H4 (cell line): ENCODE data around the gene SLAMF1. TPM values are rescaled to one million over a fixed set of nuclear protein-coding genes. Genes with fewer than 3 reads are reported as not detected.
A peak's percentile ranks its signal among the peaks of the same experiment; 100 is the strongest.

ENCODE experiments used
- DNase-seq: peaks from one replicate; pipeline ENCODE4 v3.0.0-alpha.2; 2015; ENCODE audit warnings: low spot score
- total RNA-seq: library from RNA; depleted of rRNA; stranded (reverse); fragments of >200 nt; shearing (Covaris generic); gene quantifications from 2 replicates; pipeline ENCODE4 v1.2.3, GENCODE V29; 2014

Gene SLAMF1
- total RNA-seq, 1 experiment from 2014 or later: not detected

GRCh38 chr1:160665330-160666078 is 18.7 kb upstream of the SLAMF1 start:
- DNase-seq: no peak

GRCh38 chr1:160664573-160665051 is 17.8 kb upstream of the SLAMF1 start:
- no peak for DNase-seq

- DNase-seq: no peak
Observed at GRCh38 chr1:160662910-160663309, 16.1 kb upstream of the SLAMF1 start.

DNA sequence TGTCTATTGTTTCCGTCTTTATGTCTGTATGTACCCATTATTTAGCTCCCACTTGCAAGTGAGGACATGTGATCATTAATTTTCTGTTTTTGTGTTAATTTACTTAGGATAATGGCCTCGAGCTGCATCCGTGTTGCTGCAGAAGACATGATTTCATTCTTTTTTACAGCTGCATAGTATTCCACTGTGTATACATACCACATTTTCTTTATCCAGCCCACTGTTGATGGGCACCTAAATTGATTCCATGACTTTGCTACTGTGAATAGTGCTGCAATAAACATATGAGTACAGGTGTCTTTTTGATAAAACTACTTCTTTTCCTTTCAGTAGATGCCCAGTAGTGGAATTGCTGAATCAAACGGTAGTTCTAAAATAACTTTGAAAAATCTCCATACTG is 12.7 kb upstream of the SLAMF1 start:
- no peak for DNase-seq

- no peak for DNase-seq
Observed at GRCh38 chr1:160658814-160659193, 12.0 kb upstream of the SLAMF1 start.

DNA sequence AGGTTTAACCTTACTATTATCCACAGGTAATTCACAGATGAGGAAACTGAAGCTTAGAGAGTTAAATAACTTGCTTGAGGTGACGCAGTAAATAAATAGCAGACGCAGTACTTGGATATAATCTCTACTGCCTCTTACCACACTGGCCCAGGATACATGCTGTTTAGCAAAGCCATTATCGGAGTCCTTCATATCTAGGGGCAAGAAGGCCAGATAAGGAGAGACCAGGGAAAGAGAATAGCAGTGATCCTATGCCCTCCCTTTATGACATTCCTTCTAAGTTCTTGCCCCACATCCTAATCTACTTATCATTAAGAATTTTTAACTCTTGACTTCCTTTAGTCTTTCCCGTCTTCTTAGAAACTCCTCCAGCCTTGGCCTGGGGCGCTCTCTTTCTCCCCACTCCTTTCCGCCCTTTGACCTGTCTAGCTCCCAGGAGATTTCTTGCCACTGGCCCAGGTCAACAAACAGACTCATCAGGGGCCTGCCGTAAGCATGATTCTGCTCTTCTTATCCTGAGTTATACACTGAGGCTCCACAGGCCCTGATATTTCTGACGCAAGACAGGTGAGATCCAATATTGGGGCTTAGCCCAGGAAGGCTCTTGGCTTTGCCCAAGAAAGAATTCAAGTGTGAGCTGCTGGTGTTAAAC is 11.4 kb upstream of the SLAMF1 start:
- no peak for DNase-seq

GRCh38 chr1:160657250-160657781 is 10.5 kb upstream of the SLAMF1 start:
- no peak for DNase-seq

DNA sequence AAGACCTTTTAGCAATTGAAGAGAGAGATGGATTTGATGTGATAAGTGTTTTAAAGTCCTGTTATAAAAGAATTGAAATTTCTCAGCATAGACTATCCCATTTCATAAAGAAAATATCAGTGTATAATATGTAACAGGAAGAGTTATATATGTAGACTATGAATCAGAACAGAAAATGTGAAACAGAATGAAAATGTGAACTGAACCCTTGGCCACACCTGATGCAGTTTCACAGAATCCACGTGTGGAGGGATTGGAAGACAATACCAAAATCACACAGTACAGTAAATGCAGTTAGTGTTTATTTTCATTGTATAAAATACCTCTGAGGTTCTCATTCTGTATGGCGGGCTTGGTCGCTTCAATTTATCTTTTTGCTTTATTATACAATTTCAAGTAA is 9.9 kb upstream of the SLAMF1 start:
- no peak for DNase-seq

GRCh38 chr1:160653620-160654016 is 6.8 kb upstream of the SLAMF1 start:
- no peak for DNase-seq

DNA sequence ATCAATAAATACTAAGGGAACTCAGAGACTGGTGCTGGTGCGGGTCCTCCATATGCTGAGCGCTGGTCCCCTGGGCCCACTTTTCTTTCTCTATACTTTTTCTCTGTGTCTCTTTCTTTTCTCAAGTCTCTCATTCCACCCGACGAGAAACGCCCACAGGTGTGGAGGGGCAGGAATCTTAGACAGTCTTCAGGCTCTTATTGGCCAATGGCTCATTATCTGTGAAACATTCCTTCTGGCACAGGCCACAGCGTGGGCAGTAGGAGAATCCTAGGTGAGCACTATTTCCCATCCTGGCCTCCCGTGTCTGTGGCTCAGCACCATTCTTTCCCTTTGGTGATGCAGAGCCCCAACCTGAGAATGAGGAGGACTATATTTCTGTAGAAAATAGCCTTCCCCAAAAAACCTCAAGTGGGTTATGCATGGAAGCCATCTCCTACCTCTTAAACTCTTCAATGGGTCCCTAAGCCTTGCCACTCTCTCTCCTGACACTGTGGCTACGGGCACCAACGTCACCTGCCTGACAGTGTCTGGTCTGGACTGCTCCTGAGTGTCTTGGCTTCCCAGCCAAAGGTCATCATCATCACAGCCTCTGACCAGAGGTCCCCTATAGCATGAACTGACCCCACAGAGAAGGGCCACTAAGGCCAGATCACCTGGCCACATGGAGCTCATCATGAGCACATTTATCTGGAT is 6.2 kb upstream of the SLAMF1 start:
- DNase-seq: no peak

- DNase-seq: peak; percentile 19
Observed at GRCh38 chr1:160652065-160652641, 5.3 kb upstream of the SLAMF1 start.

DNA sequence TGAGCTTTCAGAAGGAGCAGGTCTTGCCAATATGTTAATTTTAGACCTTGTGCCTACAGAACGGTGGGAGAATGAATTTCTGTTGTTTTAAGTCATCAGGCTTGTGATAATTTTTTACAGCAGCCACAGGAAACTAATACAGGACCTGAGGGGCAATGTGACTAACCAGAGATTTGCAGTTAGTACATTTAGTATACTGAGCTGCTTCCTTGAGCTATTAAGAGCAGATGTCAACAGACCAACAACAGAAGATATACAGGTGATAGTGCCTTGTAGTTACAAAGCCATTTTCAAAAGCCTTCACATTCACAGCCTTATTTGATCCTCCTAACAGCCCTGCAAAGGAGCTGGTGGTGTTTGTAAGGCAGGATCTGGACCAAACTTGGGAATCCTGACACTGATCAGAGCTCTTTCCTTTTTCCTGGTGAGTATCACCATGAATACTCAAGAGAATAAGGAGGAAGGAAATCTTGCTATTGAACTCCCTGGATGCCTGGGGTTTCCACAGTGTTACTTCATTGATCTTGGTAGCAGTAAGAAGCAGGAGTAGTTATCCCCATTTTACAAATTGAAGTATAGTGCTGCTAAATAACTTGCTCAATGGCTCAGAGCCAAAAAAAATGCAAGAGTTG is 4.7 kb upstream of the SLAMF1 start:
- no peak for DNase-seq

GRCh38 chr1:160647329-160647720 is 481 bp upstream of the SLAMF1 start:
- no peak for DNase-seq

DNA sequence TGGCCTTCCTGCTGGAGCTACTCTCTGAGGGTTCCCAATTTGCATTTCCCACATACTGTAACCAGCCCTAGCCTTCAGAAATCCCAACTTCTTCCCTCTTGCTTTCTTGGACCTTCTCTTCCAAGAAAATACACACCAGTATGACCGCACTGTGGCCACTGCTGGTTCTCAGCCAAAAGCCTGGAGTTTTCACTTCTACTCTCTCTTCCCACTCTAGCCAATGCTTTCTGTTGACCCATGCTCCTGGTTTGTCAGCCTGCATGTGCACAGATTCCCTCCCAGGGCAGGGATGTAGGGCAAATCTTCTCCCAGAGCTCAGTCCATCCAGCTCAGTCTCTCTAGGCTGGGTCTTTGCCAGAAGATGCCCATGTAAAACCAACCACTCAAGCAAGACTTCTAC is 664 bp downstream of the SLAMF1 start:
- DNase-seq: no peak

- DNase-seq: no peak
Observed at GRCh38 chr1:160645386-160646130, 1.3 kb downstream of the SLAMF1 start.

DNA sequence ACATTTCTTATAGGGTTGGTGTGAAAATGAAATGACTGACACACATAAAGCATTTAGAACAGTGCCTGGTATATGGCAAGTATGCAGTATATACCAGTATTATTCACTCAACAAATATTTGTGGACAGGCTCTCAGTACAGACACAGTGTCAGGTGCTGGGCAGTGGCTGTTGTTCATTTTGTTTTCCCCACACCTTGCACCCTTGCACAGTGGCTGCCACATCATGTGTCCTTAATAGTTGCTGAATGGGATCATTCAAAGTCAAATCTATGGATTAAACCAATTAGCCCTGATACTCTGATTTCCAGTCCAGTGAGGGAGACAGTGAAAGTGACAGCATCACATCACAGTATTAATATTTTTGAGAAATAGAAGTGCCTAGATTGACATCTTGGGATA is 2.4 kb downstream of the SLAMF1 start:
- no peak for DNase-seq

DNA sequence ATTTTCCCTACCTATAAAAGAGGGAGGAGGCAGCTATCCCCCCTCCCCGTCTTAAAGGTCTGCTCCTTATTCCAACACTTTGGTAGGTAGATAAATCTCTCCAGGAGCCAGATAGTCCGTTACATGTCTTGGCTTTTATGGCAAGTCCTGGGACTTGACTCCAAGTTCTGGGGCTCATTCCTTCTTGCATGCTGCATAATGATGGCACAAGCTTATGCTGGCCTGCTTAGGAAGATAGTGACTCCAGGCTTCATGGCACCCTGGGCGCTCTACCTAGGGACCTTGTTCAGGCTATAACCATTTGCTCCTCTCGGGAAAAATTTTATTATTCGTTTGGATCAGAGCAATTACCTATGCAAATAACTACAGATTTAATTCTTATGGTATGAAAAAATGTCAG is 3.7 kb downstream of the SLAMF1 start:
- DNase-seq: no peak

- DNase-seq: no peak
Observed at GRCh38 chr1:160642281-160642644, 4.6 kb downstream of the SLAMF1 start.

DNA sequence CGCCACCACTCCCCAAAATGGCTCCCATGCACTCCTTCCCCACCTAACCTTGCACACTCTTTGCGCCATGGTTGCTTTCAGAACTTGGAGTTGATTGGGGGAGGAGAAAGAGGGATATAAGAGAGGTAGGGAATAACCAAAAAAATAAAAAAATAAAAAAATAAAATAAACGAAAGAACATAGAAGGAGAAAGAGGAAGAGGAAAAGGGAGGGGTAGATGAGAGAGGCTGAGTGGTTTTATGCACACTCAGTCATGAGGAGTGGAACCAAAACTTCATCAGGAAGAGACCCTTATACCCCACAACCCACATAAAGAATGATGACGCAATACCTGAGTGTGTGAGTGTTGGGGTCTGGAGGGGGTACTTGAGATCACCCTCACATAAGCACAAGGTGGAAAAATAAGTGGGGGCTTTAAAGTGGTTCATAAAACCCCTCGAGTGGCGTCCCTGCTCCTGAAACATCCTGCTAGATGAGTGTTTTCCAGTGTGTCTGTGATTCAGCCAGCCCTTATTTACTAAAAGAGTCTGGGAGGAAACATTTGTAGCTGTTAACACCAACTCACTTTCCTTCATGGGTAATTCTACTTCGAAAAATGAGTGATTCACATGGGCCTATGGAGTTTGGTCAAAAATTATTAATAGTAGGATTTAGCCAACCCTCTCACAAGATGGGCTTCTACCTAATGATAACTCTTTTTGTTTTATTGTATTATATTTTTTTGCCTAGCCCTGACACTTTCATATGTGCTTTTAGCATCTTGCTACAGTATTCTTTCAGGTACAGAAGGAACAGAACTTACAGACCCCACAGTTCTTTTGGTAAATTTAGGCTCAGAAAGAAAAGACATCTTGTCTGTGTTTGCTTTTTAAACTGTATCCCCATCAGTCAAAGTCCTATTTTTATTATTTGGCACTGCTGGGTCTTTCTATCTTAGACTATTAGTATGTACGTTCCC is 5.2 kb downstream of the SLAMF1 start:
- DNase-seq: no peak
